HAP-1 (cell line): Measurements from ENCODE around the gene PTCH1.

Experiments used
- DNase-seq, 2 experiments: peaks; one replicate each; pipeline ENCODE4 v3.0.0-alpha.2; 2016 to 2020; ENCODE audit warnings: low spot score in 2 of 2
- H3K27me3 ChIP-seq: fragments of 250-450 bp; sonication (Bioruptor Pico); 2 replicates; pipeline ENCODE4 v1.5.1; 2020; ENCODE audit warnings: low read depth, mild to moderate bottlenecking, moderate library complexity
- H3K36me3 ChIP-seq: fragments of 250-450 bp; sonication (Bioruptor Pico); replicated peaks from 2 replicates; pipeline ENCODE4 v1.5.1; 2020; ENCODE audit warnings: mild to moderate bottlenecking
- H3K4me1 ChIP-seq: fragments of 250-450 bp; sonication (Bioruptor Pico); 2 replicates; pipeline ENCODE4 v1.5.1; 2020; ENCODE audit warnings: mild to moderate bottlenecking
- H3K4me3 ChIP-seq: fragments of 250-450 bp; sonication (Bioruptor Pico); 2 replicates; pipeline ENCODE4 v1.5.1; 2020; ENCODE audit warnings: mild to moderate bottlenecking, moderate library complexity
- H3K9me3 ChIP-seq: fragments of 250-450 bp; sonication (Bioruptor Pico); 2 replicates; pipeline ENCODE4 v1.5.1; 2020; ENCODE audit warnings: mild to moderate bottlenecking, moderate library complexity
- in situ Hi-C: fragments of 300-500 bp; cut with MboI; formaldehyde crosslinking; loops from 3 replicates; pipeline ENCODE4 v1.14.3; 2020; ENCODE audit warnings: low sequenced_read_pairs, inconsistent platforms, mixed read lengths

The PTCH1 gene

GRCh38 chr9:95521699-95522098 is 4.9 kb upstream of the PTCH1 start:
- Histone ChIP-seq H3K27me3 (no peaks in the 10 kb centered on the region), H3K4me3 (no peak overlapping the region), H3K9me3 (no peaks in the 10 kb centered on the region), H3K4me1 (no peaks in the 10 kb centered on the region), H3K36me3 (no peaks in the 10 kb centered on the region)
- in situ Hi-C loops = no loop called here
- DNase-seq = no peak

DNA sequence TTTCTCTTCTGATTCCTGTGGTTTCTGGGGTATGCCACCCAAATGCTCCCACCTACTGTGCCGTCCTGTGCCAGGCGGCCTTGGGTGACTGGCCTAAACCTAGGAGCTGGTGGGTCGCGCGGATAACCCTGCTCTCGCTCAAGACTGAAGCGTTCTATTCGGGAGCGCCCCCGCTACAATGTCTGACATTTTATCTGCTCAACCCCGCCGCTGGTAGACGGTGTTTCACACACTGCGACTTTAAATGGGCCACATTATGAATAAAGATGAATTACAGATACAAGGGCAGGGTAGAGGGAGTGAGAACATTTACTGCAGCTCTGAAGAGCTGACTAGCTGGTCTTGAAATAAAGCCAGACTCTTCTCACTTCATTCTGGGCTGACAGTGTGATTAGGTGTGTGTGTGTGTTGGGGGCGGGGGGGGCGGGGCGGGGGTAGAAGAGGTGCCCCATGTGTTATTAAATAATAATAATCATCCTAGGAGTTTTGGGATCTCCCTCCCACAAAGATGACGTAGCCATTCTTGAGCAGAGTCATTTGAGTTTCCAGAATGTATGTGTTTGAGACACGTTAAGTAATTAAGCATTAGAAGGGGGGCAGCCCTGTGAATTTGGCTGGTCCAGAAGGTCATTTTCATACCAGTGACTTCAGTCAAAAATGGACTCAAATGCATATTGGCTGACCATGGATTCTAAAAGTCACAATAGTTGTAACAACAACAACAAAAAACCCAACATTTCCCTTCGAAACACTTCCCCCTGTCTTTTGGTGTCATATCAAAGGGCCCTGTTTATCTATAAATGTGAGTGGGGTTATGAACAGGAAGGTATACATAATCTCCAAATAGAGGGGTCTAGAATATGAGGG is 1.0 kb upstream of the PTCH1 start:
- no peak for DNase-seq
- Histone ChIP-seq H3K4me1 (peaks cover 27% of the 10 kb centered on the region), H3K9me3 (no peaks in the 10 kb centered on the region), H3K4me3 (no peak overlapping the region), H3K27me3 (no peaks in the 10 kb centered on the region), H3K36me3 (no peaks in the 10 kb centered on the region)
- in situ Hi-C loops = no loop called here

- no peak for DNase-seq
These were observed 494 bp downstream of the PTCH1 start for GRCh38 chr9:95516221-95516733.

DNA sequence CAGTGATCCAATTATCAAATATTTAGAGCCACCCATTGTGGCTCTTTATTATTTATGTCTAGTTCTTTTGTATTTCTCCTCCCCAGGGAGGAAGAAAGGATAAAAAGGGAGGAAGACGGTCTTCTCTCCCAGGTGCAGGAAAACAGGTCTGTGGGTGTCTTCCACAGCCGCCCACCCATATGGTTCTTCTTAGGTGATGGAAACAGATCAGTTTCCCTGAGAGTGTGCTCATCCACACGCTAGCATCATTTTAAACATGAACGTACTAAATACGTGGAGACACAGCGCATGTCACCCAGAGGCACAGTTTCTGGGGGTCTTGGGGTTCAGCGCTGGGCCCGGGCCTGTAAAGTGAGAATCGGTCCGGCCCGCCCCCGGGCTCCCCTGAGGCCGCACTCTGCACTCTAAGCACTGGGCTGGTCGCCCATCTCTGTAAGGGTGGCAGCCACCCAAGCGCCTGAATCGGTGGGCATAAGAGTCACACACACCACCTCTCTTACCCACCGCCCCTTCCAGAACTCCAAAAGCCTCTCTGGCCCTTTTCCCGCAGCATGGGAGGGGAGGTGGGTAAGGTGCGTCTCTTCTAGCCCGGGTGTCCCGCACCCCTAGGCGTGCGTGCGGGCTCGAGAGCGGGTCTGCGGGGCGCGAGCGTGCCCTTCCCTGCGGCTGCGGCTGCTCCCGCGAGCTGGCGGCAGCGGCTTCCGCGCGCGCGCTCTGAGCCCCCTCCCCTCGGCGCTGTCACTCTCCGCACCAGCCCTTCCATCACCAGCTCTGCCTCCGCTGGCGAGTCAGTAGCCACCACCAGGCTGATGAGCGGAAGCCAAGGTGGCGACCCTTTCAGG is 1.3 kb downstream of the PTCH1 start:
- peak; percentile 28 to 71 for DNase-seq
- in situ Hi-C loops = no loop called here
- H3K27me3 ChIP-seq = no peaks in the 10 kb centered on the region

More at GRCh38 chr9:95516221-95516733, 494 bp downstream of the PTCH1 start:
- in situ Hi-C loops = no loop called here
- H3K4me1 ChIP-seq = peaks cover 40% of the 10 kb centered on the region
- H3K36me3 ChIP-seq = no peaks in the 10 kb centered on the region; the same call in 1 of the 2 replicates
- no peaks in the 10 kb centered on the region for H3K27me3 ChIP-seq
- H3K4me3 ChIP-seq = peak overlapping the region; percentile 24
- H3K9me3 ChIP-seq = no peaks in the 10 kb centered on the region

DNA sequence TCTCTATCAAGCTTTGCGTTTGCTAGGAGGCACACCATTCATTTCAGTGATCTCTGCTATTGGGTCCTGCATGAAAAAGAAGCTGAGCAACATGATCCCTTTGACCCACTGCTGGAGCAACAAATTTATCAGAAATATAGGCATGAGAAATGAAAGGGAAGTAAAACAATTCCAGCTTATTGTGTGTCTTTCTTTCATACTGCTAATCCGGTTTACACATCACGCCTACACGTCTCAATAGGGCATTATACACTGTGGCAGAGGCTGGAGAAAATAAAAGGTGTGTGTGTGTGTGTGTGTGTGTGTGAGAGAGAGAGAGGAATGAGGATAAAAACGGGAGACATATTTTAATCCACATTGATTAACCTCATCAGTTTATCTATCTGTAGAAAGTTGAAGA is 2.4 kb downstream of the PTCH1 start:
- in situ Hi-C loops = no loop called here
- H3K9me3 ChIP-seq = no peaks in the 10 kb centered on the region
- H3K4me3 ChIP-seq = no peak overlapping the region
- peak; percentile 53 to 86 for DNase-seq
- peaks cover 40% of the 10 kb centered on the region for H3K4me1 ChIP-seq
- H3K36me3 ChIP-seq = no peaks in the 10 kb centered on the region; the same call in 1 of the 2 replicates
- no peaks in the 10 kb centered on the region for H3K27me3 ChIP-seq

More for the DNA sequence above, 1.3 kb downstream of the PTCH1 start:
- H3K4me3 ChIP-seq = peak overlapping the region; percentile 24
- H3K36me3 ChIP-seq = no peaks in the 10 kb centered on the region; the same call in 1 of the 2 replicates
- no peaks in the 10 kb centered on the region for H3K9me3 ChIP-seq
- peaks cover 40% of the 10 kb centered on the region for H3K4me1 ChIP-seq

DNA sequence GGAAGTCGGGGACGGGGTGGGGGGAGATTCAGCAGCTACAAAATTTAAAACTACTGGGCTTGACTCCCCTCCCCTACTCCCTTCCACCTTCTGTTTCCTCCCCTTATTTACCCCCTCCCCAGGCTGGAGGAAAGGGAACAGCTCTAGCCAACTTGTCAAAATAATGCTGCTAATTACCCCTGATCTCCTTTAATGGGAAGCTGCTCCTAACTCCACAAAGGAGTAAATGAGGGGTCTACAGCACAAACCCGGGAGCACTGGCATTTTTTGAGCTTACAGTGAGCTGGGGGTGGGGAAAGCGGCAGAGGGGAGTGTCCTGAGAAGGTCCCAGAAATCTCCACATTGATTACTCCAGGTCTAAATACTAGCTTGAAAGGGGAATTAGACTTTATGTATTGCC is 3.1 kb downstream of the PTCH1 start:
- no peak for DNase-seq
- Histone ChIP-seq H3K4me1 (peaks cover 40% of the 10 kb centered on the region), H3K9me3 (no peaks in the 10 kb centered on the region), H3K27me3 (no peaks in the 10 kb centered on the region), H3K4me3 (no peak overlapping the region), H3K36me3 (no peaks in the 10 kb centered on the region; the same call in 1 of the 2 replicates)
- in situ Hi-C loops = no loop called here

DNA sequence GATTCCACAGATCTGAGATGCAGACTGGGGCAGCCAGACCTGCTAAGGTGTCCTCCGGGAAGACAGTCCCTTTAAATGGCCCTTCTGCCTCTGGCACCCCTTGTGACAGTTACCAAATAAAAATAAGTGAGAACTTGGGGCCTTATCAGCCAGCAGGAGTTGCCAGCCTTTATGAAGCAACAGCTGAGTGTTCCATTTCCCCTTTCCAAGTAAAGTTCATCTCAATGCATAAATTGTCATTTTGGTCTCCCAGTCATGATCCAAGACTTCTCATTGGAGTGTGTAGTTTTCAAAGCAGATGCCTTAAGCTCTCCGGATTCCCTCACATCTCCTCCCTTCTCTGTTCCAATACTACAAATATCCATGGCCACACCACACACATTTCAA is 4.1 kb downstream of the PTCH1 start:
- H3K36me3 ChIP-seq = no peaks in the 10 kb centered on the region; the same call in 1 of the 2 replicates
- in situ Hi-C loops = no loop called here
- H3K4me3 ChIP-seq = peak overlapping the region; percentile 71
- no peaks in the 10 kb centered on the region for H3K9me3 ChIP-seq
- no peak for DNase-seq
- H3K4me1 ChIP-seq = peaks cover 40% of the 10 kb centered on the region
- H3K27me3 ChIP-seq = no peaks in the 10 kb centered on the region

DNA sequence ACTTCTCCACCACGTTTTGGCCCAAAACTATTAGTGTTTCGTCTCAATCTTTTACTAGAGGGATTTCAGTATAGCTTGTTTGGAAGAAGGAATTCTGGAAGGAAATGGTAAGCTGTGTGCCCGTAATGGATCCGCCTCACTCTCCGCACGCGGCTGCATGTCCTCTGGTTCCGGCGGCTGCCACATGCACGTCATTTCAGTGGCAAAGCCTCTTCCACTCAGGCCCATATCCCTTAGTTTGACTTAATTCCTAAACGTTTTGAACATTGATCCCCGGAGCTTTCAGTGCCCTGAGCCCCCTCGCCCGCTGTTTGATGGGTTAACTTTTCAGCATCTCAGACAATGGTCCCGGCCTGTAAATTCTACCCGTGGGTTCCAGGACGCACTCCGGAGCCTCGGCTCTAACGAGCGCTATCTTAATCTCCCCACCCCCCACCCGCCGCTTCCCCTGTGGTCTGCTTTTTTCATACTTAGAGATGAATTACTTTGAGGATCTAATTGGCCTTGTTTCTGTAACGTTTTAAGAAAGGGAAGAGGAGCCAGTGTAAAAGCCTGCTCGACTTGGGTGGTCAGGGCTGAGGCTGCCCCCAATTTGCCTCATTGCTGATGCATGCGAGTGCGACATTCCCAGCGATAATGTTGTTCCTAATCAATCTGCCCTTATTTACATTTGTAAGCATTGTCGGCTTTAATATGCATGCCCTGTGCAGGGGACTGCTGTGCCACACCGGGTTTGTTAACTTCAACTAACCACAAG is 4.6 kb downstream of the PTCH1 start:
- in situ Hi-C loops = no loop called here
- DNase-seq = peak; percentile 44 to 66

DNA sequence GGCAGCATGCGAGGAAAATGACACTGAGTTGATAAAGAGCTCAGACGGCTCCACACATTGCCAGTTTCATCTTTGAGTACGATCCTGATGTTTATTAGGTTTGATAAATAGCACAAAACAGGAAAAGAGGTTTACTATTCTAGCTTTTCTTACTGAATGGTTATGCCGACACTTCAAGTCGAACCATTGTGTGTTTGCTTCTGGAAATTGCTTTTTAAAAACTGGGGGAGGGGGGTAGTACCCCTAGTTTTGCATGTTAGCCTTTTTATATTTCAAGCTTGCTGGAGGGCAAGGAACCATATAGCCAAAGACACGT is 5.2 kb downstream of the PTCH1 start:
- in situ Hi-C loops = no loop called here
- H3K27me3 ChIP-seq = no peaks in the 10 kb centered on the region
- H3K4me1 ChIP-seq = peaks cover 40% of the 10 kb centered on the region

More for the DNA sequence above, 4.6 kb downstream of the PTCH1 start:
- Histone ChIP-seq H3K9me3 (no peaks in the 10 kb centered on the region), H3K36me3 (no peaks in the 10 kb centered on the region; the same call in 1 of the 2 replicates), H3K4me3 (peak overlapping the region; percentile 71), H3K4me1 (peaks cover 40% of the 10 kb centered on the region), H3K27me3 (no peaks in the 10 kb centered on the region)

DNA sequence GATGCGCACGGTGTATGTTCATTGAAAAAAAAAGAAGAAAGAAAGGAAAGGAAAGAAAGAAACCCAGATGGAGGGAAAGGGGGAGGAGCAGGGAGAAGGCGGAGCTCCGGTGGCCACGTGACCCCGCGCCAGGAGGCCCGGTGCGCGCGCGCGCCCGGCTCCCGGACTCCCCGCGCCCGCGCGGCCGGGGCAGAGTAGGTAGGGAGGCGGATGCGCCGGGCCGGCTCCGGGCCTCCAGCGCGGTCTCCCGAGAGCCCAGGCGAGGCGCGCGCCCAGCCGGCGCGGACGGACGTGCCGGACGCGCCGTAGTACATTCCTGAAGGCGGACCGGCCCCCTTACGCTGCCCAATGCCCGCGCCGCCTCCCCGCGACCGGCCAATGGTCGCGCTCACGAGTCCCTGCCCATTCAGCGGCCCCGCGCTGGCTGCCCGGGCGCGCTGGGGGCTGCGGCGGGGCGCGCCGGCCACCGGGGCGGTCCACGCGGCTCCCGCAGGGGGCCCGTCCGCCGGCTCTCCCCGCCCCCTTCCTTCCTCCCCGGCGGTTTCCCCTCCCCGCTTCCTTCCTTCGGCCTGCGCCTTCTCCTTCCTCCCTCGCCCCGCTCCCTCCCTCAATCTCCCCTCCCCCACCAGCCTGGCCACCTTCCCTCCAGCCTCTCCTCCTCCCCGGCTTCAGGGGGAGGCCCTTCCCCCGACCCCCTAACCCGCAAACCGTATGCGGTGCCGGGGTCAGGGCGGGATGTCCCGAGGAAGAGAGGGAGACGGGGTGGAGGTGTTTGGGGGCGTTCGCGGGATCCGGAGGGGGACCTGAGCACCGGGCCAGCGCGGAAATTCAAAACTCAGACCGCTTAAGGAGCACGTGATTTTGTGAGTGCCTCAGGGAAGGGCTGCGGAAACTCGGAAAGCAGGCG is 5.8 kb downstream of the PTCH1 start:
- in situ Hi-C loops = no loop called here
- Histone ChIP-seq H3K27me3 (no peaks in the 10 kb centered on the region), H3K4me3 (peak overlapping the region; percentile 71), H3K36me3 (no peaks in the 10 kb centered on the region; the same call in 1 of the 2 replicates), H3K4me1 (peaks cover 40% of the 10 kb centered on the region), H3K9me3 (no peaks in the 10 kb centered on the region)
- peak; percentile 91 to 92 for DNase-seq

More for the DNA sequence above, 5.2 kb downstream of the PTCH1 start:
- H3K4me3 ChIP-seq = peak overlapping the region; percentile 71
- H3K9me3 ChIP-seq = no peaks in the 10 kb centered on the region
- DNase-seq = no peak
- H3K36me3 ChIP-seq = no peaks in the 10 kb centered on the region; the same call in 1 of the 2 replicates

GRCh38 chr9:95509851-95510708 is 6.7 kb downstream of the PTCH1 start:
- Histone ChIP-seq H3K27me3 (no peaks in the 10 kb centered on the region), H3K4me3 (peak overlapping the region; percentile 71)
- DNase-seq = peak in 1 of 2 experiments; percentile 55

More at GRCh38 chr9:95509851-95510708, 6.7 kb downstream of the PTCH1 start:
- peaks cover 35% of the 10 kb centered on the region for H3K4me1 ChIP-seq
- no peaks in the 10 kb centered on the region for H3K9me3 ChIP-seq
- no peaks in the 10 kb centered on the region; the same call in 1 of the 2 replicates for H3K36me3 ChIP-seq
- in situ Hi-C loops = loop anchor here (10.0 kb wide), 1 partner anchor 365 kb away; the partner anchor contains the start of gene ERCC6L2
